Activated T-cell treated with anti-CD3 and anti-CD28 coated beads, Interleukin-2, amount 50 U/mL, for 48 hours (primary cell): ENCODE measurements around the gene AXIN1.

Experiments
- DNase-seq, 2 experiments: peaks; one replicate each; pipeline ENCODE4 v3.0.0-alpha.2; 2020

AXIN1 gene

GRCh38 chr16:297832-298231, 54.7 kb downstream of the AXIN1 start:
- no peak for DNase-seq

DNA sequence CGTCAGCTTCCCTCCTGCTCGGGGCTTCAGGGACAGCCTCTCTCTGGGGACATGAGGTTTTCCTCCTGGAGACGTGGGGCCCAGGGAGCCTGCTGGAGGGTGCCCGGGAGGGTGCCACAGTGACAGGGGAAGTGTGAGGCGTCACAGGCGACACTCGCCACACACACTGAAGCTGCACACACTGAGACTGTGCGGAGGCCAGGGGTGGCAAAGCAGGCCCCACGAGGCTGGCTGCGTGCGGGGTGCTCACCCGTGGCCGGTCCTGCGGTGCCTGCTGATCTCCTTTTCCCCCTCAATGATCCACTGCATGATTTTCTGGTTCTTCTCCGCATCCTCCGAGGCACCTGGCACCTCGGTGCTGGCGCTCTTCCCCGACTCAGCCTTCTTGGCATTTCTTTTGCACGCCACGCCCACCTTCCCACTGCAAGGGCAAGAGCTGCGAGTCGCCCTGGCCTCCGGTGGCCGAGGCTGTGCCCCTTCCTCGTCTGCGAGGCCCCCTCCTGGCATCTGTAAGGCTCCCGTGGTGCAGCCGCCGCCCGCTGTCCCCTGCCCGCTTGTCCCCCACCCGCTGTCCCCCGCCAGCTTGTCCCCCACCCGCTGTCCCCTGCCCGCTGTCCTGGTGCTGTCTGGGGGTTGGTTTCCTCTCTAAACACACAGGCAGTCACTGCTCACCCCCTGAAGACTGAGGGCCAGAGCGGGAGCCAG, 55.6 kb downstream of the AXIN1 start:
- no peak for DNase-seq

DNA sequence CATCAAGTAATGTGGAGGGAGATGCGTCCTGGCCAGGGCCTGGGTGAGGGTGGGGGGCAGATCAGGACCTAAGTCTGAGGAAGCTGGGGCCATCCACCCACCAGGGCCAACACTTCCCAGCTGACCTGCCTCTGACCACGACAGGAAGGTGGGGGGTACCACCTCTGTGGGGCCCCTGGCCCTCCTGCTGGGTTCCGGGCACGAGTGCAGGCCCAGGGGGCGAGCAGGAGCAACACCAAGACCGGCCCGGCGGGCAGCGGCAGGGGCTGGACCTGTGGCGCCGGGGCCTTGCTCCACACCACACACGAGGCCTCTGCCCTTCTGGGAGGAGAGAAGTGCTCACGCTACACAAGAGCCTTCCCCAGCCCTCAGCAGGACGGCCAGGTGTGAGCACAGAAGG, 56.2 kb downstream of the AXIN1 start:
- DNase-seq, result no peak

DNA sequence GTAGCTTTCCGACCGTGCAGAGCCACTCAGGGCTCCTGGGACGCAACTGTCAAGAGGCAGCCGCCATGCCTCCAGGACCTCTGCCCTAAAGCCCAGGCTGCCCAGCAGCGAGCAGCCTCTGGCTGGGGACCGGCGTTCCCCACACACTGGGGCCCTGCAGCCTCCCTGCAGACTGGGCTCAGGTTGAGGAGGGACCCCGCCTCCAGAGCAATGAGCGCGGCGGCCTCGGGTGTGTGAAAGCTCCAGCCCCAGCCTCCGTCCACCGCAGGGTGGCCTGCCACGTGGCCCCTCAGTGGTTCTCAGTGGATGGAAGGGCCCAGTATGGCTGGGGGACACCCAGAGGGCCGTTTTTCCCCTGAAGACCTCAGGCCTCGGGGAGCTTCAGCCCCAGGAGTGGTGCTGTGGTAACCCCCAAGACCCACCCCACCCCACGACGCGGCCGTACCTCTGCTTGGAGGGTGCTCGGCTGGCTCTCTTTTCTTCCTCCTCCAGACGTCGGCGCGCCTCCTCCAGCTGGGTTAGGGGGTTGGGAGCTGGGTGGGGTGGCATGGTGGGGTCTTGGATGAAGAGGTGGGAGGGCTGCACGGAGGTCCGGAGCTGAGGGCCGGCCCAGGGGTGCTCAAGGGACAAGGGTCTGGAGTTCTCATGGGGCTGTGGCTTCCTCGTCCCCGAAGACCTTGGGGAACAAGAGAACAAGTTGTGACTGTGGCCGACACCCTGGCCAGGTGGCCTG, 59.3 kb downstream of the AXIN1 start:
- DNase-seq, result no peak

GRCh38 chr16:291539-291938, 61.0 kb downstream of the AXIN1 start:
- DNase-seq, result no peak

DNA sequence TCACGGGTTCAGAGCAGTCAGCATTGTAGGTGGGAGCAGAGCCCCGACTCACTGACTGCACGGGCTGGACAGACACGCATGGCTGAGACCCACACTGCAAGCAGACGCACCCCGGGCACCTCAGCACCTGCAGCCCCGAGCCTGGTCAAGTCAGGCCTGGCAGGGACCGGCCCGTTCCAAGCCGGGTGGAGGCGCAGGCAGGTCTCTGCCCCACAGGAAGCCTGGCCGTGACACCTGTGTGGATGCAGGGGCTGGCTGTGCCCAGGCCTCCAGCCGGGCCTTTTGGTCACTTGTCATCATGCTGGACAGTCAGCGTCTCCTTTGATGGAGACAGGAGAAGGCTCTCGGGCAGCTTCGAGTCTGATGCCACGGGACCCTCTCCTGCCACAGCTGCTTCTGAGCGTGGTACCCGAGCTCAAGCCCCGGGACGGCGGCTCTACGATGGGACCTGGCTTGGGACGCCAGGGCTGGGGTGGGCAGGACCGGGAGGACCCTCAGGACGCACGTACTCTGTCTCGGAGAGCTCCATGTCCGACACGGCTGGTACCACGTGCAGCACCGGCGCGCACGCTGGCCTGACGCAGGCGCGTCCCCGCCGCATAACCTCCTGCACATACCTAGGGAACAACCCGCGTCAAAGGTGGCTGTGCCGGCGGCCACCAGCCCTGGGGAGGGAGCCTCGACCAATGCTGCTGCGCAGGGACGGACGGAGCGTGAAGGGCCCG, 61.7 kb downstream of the AXIN1 start:
- no peak for DNase-seq

DNA sequence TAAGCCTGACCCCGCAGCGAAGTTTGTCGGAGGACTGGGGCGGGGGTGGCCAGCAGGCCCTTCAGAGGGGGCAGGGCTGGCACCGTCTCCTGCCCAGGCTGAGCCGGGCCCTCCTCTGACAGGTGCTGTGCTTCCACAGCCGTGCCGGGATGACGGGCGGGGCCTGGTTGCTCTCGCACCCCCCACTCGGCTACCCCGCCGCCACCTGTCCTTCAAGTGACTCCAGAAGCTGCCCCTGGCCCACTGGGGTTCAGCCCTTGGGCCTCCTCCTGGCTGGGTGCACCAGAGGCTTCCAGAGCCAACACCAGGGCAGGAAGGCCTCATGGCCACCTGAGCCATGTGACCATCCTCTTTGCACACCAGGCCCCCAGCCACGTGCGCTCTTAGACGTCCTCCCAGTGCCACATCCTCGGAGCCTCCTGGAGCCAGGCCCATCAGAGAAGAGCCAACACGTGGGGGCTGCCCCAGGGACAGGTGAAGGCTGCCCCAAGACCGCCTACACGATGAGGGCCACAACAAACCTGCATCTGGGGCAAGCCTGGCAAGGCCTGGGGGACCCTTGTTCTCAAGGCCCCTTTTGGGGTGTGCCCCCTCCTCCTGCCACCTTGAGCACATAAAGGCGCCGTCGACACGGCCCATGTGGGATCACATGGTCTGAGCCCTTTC, 62.4 kb downstream of the AXIN1 start:
- DNase-seq, result no peak

- no peak for DNase-seq
Observed at GRCh38 chr16:289395-289997, 63.0 kb downstream of the AXIN1 start.

DNA sequence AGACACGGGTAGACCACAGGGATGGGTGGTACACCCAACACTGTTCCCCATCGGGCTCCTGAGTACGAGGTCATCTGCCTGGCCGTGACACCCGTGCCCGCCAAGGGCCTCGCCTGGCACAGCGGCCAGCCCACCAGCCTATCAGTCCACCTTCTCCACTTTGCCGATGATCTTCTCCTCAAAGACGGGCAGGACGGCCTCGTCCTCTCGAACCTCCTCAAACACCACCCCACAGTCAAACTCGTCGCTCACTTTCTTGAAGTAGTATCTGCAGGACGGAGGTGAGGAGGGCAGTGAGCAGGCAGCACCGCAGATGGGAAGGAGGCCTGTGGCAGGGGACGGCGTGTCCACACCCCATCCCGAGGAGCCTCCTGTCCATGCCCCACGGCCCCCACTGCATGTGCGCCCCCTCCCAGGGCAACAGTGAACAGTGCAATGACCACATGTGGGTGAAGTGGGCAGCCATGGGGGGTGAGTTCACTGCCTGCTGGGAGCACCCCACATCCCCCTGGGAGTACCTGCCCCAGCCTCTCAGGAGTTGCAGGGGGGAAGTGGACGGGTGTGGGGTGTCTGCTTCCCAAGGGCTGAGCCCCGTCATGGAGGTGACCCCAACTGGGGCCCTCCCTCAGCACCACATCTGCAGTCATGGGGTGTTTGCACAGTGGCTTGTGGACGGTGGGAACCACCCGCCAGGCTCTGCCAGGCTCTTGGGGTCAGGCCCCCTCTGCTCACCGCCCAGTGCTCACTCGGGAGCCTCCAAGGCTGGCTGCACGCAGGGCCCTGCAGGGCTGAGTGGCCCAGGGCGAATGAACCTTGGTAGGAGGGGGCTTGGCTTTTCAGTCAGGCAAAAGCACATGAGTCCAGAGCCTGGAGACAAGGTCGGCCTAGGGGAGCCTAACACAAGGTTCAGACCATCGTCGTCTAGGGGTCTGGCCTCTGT, 64.3 kb downstream of the AXIN1 start:
- no peak for DNase-seq

DNA sequence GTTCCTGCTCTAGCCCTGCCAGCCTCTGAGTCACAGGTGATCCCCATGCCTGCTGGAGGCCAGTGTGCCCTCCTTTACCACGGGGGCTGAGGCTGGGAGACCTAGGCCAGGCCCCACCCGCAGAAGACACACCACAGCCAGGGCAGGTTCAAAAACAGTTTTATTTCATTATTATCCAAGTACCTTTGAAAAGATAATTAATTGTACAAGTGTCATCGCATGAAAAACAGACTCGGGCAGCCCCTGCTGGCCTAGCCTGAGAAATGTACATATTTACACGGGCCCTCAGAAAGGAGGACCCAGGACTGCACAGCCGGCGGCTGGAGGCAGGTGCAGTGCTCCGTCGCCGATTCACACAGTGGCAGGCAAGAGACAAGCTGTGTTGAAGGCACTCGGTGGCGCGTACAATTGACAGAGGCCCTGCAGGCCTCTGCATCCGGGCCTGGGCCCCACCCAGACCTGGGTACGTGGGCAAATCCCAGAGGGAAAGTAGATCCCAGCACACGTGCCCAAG, 65.2 kb downstream of the AXIN1 start:
- no peak for DNase-seq

GRCh38 chr16:286491-287297, 65.8 kb downstream of the AXIN1 start:
- no peak for DNase-seq

DNA sequence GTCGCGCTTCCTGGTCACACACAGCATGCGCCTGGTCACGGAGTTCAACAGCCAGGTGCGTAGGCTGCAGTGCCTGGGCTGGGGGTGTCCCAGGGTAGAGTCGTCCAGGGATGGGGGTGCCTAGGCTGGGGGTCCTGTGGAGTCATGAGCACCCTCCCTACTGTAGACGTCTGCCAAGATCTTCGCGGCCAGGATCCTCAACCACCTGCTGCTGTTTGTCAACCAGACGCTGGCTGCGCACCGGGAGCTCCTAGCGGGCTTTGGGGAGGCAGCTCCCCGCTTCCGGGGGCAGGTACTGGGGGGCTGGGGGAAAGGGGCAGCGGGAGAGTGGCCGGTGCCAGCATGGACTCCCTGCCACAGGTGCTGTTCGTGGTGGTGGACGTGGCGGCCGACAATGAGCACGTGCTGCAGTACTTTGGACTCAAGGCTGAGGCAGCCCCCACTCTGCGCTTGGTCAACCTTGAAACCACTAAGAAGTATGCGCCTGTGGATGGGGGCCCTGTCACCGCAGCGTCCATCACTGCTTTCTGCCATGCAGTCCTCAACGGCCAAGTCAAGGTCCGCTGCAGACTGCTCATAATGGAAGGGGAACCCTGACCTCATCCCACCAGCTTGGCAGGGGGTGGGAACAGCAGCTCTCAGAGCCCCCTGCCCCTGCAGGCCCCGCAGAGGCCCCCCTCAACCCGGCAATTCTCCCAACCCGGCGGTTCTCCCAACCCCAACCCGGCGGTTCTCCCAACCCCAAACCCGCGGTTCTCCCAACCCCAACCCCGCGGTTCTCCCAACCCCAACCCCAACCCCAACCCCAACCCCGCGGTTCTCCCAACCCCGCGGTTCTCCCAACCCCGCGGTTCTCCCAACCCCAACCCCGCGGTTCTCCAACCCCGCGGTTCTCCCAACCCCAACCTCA, 67.1 kb downstream of the AXIN1 start:
- DNase-seq, result no peak

DNA sequence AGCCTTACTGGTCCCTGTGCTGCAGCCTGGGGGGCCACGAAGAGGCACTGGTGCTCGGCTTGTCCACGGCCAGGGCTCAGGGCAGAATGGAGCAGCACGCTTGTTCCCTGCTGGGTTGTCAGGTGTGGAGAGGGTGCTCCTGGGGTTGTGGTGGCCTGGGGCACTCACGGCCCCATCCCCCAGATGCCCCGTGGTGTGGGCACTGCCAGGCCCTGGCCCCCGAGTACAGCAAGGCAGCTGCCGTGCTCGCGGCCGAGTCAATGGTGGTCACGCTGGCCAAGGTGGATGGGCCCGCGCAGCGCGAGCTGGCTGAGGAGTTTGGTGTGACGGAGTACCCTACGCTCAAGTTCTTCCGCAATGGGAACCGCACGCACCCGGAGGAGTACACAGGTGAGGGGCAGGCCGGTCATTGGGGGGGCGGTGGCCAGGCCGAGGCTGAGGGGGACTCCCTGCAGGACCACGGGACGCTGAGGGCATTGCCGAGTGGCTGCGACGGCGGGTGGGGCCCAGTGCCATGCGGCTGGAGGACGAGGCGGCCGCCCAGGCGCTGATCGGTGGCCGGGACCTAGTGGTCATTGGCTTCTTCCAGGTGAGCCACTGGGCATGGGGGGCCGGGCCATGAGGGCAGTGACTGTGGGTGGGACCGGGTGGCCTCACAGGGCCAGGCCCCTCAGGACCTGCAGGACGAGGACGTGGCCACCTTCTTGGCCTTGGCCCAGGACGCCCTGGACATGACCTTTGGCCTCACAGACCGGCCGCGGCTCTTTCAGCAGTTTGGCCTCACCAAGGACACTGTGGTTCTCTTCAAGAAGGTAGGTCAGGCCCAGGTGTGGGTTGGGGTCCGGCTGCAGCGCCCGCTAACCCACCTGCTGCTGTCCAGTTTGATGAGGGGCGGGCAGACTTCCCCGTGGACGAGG, 68.1 kb downstream of the AXIN1 start:
- DNase-seq, result no peak

- no peak for DNase-seq
Observed at GRCh38 chr16:283033-283805, 69.3 kb downstream of the AXIN1 start, which contains the start of gene PDIA2. Gene PDIA2, plus strand, starts transcription at chr16:283164. Its CDS starts 6 bp downstream, at chr16:283170.

GRCh38 chr16:282491-282890, 70.0 kb downstream of the AXIN1 start:
- DNase-seq, result no peak

- DNase-seq, result no peak
Observed at GRCh38 chr16:281660-282255, 70.8 kb downstream of the AXIN1 start.
